HG03066 (cell line): Measurements from ENCODE around the gene LIN7A.

Experiments
- ATAC-seq: cut with Tn5 transposase; IDR thresholded peaks from one replicate; pipeline ENCODE4 v1.9.1; 2021; ENCODE audit warnings: low read depth; ENCODE audit not compliant: unreplicated experiment

The LIN7A gene

DNA sequence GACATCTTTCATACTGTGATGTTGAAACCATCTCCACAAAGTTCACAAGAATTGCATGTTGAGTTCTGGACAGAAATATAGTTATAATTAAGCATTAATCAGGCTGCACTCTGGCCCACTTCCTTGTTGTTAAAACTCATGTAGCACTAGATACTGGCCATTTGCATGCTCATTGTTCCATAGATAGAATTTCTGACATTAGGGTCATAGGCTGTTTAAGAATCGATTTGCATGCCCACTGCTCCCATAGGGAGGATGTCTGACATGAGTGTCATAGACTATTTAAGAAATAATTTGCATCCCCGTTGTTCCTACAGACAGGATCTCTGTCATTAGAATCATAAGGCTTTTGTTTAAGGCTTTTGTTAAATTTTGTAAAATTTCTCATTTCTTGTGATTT lies 170.8 kb downstream of the LIN7A start:
- ATAC-seq = peak; percentile 93

DNA sequence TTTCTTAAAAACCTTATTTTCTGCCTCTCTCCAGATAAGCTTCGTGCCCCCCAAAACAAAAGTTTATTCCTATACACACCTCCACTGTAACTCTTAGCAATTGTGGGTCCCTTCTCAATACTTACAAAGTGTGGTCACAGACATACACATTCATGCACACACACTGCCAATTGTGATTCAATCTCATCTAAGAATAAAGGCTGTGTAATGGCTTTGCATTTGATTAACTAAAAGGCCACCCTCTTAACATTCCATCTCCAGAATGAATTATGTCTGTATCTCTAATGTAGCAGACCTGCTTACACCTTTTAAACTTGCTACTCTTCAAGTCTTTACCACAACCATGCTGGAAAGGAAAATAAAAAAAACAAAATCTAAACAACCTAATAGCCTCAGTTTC lies 171.5 kb downstream of the LIN7A start:
- no peak for ATAC-seq

DNA sequence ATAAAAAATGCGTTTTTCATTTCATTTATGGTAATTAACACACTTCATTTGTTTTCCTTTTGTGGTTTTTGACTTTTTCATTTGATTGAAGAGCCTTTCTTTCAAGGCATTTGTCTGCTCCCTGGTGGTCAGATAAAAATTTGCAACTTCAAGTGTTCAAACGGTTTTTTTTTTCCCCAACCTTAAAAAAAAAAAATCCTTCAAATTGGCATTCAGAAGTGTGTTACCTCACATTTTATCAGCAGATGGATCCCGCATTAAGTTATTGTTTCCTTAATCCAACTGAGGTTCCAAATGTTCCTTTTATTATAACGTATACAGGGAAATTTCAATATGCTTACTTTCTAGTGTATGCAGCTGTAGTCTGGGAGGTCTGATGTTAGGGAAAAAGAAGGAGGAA lies 173.9 kb downstream of the LIN7A start:
- peak; percentile 43 for ATAC-seq

DNA sequence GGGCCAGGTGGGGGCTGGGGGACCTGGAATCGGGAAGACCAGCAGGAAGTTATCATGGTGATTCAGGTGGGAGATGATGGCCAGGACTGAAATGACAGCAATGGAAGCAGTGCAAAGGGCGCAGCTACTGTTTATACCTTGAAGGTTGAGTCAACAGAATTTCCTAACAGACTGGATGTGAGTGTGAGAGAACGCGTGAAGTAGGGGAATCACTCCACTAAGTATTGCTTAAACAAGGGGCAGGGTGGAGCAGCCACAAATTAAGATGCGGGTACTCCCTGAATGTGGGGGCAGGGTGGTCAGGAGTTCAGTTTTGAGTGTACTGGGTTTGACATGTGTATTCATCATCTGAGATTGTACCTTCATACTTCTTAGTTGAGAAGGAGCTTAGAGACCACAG lies 175.9 kb downstream of the LIN7A start:
- ATAC-seq = no peak

DNA sequence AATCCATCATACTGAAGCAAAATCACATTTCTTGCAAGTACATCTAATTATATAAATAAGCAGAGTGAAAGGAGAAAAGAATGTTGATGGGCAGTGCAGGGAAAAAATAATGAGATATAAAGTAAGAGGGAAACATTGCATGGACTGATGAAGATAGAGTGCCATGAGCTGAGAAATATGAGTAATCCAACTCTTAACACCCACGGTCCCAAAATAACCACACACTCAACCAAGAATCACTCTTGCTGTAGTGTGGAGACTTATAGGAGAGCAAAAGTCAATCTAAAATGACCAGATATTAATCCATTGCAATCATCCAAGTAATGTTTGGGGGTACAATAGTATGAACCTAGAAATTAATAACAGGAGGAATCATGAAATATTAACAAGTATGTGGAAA lies 180.9 kb downstream of the LIN7A start:
- peak; percentile 74 for ATAC-seq

DNA sequence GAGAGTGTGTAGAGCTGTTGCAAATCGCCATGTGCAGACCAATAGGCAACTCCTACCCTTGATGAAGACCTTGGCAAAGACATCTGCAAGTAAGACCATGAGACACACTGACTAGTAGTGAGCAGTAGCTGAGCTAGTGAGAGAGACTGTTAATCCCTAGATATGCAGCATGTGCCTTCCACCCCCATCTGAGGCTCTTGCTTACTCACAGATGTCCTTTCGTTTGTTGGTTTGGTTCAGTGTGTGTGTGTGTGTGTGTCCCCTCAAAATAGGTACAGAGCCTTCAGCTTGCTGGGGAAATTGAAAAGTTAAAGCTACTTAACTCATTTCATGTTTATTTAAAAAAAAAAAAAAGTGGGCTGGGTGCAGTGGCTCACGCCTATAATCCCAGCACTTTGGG lies 183.5 kb downstream of the LIN7A start:
- ATAC-seq = no peak

DNA sequence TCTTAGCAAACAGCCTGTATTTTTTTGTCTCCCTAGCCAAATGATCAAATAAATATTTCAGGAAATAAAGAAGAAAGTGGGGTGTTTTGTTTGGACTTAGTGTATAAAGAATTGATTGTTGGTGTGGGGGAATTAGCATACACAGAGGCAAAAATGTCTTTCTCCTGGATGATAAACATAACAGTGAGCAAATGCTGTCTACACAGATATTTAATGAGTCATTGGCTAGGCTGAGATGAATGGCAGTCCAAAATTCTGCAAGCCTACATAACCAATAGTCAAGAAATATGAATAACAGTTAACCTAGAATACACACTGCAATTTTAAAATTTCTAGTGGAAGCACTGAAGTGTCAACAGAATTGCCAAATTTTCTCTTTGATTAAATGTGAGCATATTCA lies 185.3 kb downstream of the LIN7A start:
- ATAC-seq = no peak

DNA sequence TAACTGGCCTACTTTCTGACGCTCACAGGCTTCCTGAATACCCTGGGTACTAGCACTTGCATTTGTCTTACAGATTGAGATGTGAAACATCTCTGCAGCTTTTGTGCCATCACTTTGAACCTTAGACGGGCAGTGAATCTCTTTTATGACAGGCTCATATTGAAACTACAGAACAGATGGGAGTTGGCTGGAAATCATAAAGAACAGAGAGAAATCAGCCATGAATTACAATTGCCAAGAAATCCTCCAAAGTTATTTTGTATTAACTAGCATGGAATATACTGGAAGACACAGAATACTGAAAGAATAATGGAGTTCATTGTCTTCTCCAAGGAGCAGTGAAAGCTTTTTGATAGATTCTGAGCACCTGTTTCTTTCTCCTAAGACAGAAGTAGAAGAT lies 188.3 kb downstream of the LIN7A start:
- no peak for ATAC-seq

DNA sequence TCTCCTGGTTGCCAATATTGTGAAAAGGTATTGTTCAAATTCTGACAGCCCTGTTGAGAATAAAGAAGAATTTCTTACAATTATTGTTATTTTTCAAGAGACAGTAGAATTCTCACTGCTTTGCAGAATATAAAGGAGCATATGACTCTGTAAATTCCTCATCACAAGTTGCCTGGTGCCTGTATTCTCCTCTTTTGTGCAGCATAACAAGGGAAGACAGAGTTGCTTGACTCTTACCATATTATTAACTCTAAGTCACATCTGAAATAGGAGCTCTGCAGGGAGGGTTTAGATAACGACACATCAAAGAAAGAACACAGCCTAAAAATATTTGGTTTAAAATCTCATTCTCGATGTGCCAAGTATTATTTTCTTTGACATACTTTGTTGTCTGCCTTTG lies 189.9 kb downstream of the LIN7A start:
- no peak for ATAC-seq

DNA sequence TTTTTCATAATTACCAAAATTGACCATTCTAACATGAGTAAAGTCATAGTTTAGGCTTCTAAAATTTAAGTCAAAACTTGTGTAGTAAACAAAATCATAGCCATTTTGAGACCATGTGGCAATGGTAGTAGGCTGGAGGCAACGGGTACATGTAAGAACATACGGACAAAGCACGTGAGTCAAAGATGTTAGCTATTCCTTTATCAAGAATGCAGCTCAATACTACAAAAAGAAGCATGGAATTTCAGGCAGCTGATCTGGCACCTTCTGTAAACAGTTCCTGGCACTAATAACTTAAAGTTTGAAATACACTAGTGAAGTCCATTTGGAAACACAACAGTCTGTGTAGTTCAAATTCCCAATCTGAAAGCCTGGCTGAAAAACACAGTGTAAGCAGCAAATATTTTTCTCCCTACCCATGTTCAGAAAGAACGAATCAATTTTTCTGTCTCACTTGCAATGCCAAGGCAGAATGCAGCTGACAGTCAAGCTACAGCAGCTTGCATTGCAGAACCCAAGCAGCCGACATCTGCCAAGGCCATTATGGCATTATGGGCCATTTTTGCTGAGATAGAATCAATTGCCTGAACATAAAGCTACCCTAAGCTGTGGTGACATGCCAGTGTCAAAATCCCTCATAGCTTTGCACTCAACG lies 191.8 kb downstream of the LIN7A start:
- no peak for ATAC-seq
